NCI-H446 treated with DMSO at 0.1 percent for 48 hours (cell line): ENCODE data around the gene MCC.

Experiments used
- DNase-seq: peaks from one replicate; lab custom pipeline; 2025; lab: John Stamatoyannopoulos, UW

Gene MCC

GRCh38 chr5:113487781-113488644 lies at the start of gene MCC:
Gene MCC, minus strand, starts transcription at chr5:113488453.
- peak; percentile 77 for DNase-seq

DNA sequence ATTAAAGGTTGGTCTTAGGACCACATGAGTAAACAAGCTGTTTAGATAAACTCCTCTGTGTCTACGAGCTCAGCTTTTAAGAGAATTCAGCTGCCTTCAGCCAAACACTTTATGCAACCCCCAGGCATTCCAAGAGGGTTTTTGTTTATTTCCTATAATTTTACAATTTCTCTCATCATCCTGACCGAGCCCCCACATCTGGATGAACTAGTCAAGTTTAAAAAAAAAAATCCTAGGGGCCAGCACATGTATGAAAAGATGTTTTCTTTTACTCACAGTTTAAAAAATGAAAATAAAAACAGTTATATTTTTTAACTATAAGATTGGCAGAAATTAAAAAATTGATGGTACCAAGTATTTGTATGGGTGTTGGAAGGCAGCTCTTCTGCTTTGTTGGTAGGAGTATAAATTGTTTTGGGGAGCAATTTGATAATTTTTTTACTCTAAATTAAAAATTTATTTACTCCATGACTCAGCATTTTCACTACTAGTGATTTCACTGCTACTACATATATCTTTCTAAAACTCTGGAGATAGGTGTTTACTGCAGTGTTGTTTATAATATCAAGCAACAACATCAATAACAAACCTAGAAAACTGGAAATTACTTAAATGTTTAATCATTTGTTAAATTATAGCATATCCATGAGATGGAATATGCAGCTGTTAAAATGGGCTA lies 43.4 kb upstream of the MCC start:
- no peak for DNase-seq

DNA sequence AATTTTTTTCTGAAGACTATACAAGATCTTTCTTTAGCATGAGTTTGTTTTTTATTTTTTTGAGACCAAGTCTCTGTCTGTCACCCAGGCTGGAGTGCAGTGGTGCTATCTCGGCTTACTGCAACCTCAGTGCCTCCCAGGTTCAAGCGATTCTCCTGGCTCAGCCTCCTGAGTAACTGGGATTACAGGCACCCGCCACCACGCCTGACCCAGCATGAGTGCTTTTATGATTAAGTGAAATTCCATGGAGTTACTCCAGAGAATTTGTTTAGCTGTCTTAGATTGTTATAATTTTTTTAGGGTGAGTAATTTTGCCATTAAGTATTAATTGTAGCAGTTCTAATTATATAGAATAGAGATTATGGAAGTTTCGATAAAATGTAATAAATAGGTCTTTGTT lies 39.5 kb upstream of the MCC start:
- no peak for DNase-seq

DNA sequence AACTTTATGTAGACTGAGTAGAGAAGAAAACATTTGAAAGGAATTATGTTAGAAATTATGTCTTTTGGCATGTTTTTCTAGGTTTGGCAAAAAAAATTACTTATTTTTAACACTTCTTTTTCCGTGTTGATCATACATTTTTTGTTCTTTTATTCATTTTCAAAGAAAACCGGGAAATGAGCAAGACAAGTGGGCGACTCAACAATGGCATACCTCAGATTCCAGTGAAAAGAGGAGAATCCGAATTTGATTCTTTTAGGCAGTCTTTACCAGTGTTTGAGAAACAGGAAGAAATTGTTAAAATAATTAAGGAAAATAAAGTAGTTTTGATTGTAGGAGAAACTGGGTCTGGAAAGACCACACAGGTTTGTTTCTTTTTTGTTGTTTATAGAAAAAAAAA lies 38.2 kb upstream of the MCC start:
- DNase-seq = no peak

DNA sequence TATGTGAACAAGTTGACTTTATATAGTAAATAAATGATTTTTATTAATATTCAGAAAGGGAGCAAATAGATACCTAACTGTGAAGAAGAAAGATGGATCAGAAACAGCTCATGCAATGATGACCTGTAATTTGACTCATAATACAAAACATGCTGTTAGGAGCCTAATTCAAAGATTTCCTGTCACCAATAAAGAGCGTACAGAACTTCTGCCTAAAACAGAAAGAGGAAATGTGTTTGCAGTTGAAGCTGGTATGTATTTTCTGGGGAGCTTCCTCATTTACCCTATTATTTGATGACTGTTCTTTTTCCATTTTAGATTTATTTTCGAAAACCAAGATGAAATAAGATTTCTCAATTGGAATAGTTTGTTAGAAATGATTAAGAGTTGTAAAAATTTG lies 36.7 kb upstream of the MCC start:
- no peak for DNase-seq

DNA sequence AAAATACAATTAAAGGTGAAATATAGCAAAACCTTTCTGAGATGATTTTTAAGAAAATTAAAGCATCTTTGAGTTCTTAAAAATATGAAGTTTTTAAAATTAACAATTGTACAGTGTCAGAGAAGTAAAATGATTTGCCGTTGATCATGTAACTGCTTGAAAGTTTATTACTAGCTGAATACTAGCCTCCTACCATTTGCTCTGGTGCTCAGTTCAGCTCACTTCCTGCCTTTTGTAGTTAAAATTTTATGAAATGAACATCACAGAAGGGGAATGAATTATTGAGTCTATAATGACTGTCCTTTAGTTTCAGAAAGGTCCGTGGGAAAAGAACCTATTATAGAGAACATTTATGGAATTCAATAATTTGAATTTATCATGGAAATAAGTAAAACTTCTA lies 34.9 kb upstream of the MCC start:
- DNase-seq = no peak

DNA sequence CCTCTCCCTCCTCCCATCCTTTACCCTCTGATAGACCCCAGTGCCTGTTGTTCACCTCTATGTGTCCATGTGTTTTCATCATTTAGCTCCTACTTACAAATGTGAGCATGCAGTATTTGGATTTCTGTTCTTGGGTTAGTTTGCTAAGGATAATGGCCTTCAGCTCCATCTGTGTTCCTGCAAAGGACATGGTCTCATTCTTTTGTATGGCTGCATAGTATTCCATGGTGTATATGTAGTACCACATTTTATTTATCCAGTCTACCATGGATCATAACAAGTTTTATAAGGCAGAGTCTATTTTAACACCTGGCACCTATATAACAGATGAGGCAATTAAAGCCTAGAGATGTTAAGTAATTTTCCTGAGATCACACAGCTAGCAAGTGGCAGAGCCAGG lies 32.6 kb upstream of the MCC start:
- DNase-seq = no peak

DNA sequence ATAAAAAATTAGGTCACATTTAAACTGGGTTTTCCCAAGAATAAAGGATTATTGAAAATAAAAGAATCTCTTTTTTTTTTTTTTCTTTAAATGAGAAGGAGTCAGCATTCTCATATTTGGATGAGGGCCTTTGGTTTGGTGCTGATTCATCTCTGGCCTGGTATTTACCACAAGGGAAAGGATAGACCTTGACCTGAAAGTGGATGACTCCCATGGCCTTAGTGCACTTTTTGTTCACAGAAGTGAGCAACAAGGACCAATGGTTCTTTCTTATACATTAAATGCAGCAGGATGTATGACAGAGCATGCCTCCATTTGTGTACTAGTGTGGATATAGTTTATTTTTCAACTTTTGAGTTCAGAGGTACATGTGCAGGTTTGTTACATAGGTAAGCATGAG lies 32.2 kb upstream of the MCC start:
- no peak for DNase-seq

GRCh38 chr5:113519412-113519811 lies 31.2 kb upstream of the MCC start:
- DNase-seq = no peak

DNA sequence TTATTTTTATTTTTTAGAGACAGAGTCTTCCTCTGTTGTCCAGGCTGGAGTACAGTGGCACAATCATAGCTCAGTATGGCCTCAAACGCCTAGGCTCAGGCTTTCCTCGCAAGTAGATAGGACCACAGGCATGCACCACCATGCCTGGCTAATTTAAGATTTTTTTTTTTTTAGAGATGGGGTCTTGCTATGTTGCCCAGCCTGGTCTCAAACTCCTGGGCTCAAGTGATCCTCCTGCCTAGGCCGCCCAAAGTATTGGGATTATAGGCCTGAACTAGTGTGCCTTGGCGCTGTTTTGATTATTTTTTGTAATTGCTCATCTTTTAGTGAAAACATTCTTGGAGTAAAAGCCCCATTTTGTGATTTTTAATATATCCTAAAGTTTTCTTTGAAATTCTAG lies 30.6 kb upstream of the MCC start:
- no peak for DNase-seq

- no peak for DNase-seq
Observed at GRCh38 chr5:113514289-113514635, 26.0 kb upstream of the MCC start.

DNA sequence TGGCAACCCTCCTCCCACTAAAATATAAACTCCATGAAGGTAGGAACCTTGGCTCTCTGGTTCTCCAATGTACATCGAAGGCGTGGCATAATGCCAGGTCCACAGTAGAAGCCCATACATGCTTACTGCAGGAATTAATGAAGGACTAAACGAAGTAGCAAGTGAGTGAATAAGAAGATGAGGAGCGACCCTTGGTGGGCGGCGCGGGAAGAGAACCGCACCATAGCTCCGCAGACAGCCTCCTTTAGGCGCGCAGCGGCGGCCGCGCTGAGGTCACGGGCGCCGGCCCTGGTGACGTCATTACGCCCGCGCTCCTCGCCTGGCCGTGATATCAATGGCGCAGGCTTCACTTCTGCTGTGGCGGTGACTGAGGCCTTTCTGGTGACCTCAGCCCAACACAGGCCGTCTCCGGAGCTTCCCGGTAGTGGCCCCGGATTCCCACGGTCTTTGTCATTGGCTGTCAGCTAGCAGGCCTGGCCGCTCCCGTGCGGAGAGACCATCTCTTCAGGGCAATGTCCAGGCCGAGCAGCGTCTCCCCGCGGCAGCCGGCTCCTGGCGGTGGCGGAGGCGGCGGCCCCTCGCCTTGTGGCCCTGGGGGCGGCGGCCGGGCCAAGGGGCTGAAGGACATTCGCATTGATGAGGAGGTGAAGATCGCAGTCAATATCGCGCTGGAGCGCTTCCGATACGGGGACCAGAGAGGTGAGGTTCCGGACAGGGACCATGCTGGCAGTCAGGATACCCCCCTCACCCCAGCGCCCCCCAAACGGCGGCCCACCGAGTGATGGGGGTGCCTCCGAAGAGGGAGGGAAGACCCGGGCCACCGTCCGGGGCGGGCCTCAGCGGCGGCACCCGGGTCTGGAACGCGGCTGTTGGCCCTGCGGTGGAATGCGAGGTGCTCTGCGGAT lies 25.4 kb upstream of the MCC start, which contains the start of gene YTHDC2:
Gene YTHDC2 (plus strand): TSS at position 311 of the 905 bp plus-strand sequence. CDS start 202 bp downstream, at position 513.
- peak; percentile 84 for DNase-seq

- DNase-seq = no peak
Observed at GRCh38 chr5:113512341-113512740, 24.1 kb upstream of the MCC start.

- peak; percentile 28 for DNase-seq
Observed at GRCh38 chr5:113510836-113511451, 22.7 kb upstream of the MCC start.

- DNase-seq = no peak
Observed at GRCh38 chr5:113508756-113509155, 20.5 kb upstream of the MCC start.

DNA sequence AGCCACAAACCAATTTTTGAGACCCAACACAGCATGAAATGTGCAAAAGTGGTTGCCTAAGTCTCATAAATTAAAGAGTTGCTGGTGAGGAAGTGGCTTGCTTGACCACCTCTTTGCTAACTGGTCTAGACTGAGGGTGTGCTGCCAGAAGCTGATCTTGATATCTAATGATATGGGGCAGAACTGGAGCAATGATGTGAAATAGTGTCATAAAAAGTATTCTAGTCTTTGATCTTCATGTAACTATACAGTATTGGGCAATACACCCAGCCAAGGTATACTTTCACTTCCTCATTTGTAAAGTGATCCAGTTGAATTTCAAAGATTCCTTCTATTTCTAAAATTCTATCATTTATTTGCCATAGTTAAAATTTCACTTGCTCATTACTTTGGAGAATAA lies 19.3 kb upstream of the MCC start:
- no peak for DNase-seq

GRCh38 chr5:113505181-113505580 lies 16.9 kb upstream of the MCC start:
- DNase-seq = no peak

GRCh38 chr5:113503146-113503545 lies 14.9 kb upstream of the MCC start:
- no peak for DNase-seq

GRCh38 chr5:113502073-113502472 lies 13.8 kb upstream of the MCC start:
- DNase-seq = no peak

DNA sequence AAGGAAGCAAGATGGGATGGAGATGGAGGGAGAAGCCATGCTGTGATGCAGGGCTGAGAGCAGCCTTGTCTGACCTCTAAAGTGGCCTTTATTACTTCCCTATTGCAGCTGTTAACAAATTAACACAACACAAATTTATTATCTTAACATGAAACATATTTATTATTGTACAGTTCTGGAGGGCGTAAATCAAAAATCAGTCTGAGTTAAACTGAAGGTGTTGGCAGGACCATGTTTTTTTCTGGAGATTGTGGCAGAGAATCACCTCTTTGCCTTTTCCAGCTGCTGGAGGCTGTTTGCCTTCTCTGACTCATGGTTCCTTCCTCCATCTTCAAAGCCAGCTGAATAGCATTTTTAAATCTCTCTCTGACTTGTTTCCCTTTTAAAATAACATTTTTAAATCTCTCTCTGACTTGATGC lies 7.2 kb upstream of the MCC start:
- DNase-seq = no peak

DNA sequence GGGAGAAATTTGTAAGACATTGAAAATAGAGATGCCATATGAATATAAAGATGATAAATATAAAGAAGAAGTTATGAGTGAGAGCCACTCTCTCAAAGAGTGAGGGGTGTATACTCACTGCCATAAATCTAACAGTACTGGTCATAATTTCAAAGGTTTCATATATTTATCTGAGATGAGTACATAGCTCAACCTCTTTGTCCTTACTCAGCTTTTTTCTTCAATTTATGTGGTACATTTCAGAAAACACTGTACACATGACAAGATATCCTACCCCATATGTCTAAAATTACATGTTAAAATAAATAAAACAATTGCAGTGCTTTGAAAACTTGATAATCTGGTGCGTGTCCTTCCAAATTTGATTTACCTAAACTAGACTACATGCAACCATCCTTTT lies 5.2 kb upstream of the MCC start:
- no peak for DNase-seq

DNA sequence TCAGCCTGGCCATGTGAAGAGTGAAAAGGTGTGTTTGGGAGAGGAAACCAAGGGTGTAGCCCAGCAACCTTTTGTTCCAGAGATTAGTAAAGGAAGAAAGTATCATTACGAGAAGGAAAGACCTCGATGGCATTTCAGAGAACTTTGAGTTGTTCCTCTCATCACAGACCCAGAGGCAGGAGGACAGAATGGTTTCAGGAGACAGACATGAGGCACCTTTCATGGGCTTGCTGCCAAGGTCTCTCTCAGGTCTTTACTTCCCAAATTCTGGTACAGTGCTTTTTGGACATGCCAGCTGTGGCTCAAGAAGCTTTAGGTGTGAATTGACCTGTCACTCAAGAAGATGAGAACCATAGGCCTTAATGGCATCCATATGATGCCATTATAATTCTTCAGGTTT lies 2.8 kb upstream of the MCC start:
- DNase-seq = no peak
